Smooth muscle cell (in vitro differentiated cells): ENCODE data around the gene PDZD2. TPM values are rescaled to one million over a fixed set of nuclear protein-coding genes. Genes with fewer than 3 reads are reported as not detected.
"Not testable (repeated sequence)": the region's sequence is repeated elsewhere in the genome, so short reads cannot be mapped to it uniquely, and the experiment has no call there.

Experiments
- DNase-seq: peaks from one replicate; lab custom pipeline; 2025; ENCODE audit not compliant: unreplicated experiment; lab: John Stamatoyannopoulos, UW
- H2AFZ ChIP-seq: fragments of 200-600 bp; sonication (generic); 2 replicates; pipeline ENCODE4 v1.6.0; 2016; ENCODE audit warnings: antibody characterized with exemption, low read depth, mild to moderate bottlenecking
- H3F3A ChIP-seq: fragments of 200-600 bp; sonication (generic); 2 replicates; pipeline ENCODE4 v1.6.0; 2017; ENCODE audit warnings: antibody characterized with exemption, low read depth
- H3K27ac ChIP-seq: fragments of 200-600 bp; sonication (generic); 2 replicates; pipeline ENCODE4 v1.5.1; 2016; ENCODE audit warnings: low read depth, mild to moderate bottlenecking
- H3K27me3 ChIP-seq: fragments of 200-600 bp; sonication (generic); 2 replicates; pipeline ENCODE4 v1.6.1; 2016; ENCODE audit warnings: low read depth, mild to moderate bottlenecking
- H3K36me3 ChIP-seq: fragments of 200-600 bp; sonication (generic); 2 replicates; pipeline ENCODE4 v1.5.1; 2016; ENCODE audit warnings: low read depth
- H3K4me1 ChIP-seq: fragments of 200-600 bp; sonication (generic); 2 replicates; pipeline ENCODE4 v1.5.1; 2016; ENCODE audit warnings: low read depth
- H3K4me2 ChIP-seq: fragments of 200-600 bp; sonication (generic); 2 replicates; pipeline ENCODE4 v1.6.0; 2016; ENCODE audit warnings: mild to moderate bottlenecking
- H3K4me3 ChIP-seq: fragments of 200-600 bp; sonication (generic); 2 replicates; pipeline ENCODE4 v1.5.1; 2016; ENCODE audit warnings: mild to moderate bottlenecking
- H3K79me2 ChIP-seq: fragments of 200-600 bp; sonication (generic); 2 replicates; pipeline ENCODE4 v1.6.0; 2016; ENCODE audit warnings: low read depth, mild to moderate bottlenecking
- H3K9ac ChIP-seq: fragments of 200-600 bp; sonication (generic); 2 replicates; pipeline ENCODE4 v1.6.0; 2016; ENCODE audit warnings: low read depth
- H3K9me3 ChIP-seq: fragments of 200-600 bp; sonication (generic); replicated peaks from 2 replicates; pipeline ENCODE4 v1.5.1; 2016; ENCODE audit warnings: low read depth
- H4K20me1 ChIP-seq: fragments of 200-600 bp; sonication (generic); 2 replicates; pipeline ENCODE4 v1.6.0; 2016; ENCODE audit warnings: low read depth
- CTCF ChIP-seq: fragments of 200-600 bp; sonication (generic); IDR thresholded peaks from 2 replicates; pipeline ENCODE4 v1.5.1; 2017; ENCODE audit warnings: borderline replicate concordance, mild to moderate bottlenecking, antibody characterized with exemption; ENCODE audit not compliant: insufficient read depth, poor library complexity, severe bottlenecking
- WGBS: methylation state at CpG from one replicate; pipeline ENCODE4 v1.1.7; 2016; ENCODE audit warnings: low lambda C conversion rate; 5-methylcytosine and 5-hydroxymethylcytosine counted together
- polyA plus RNA-seq: library from polyadenylated mRNA; unstranded; fragments of >200 nt; fragmentation: Nextera tagmentation; extraction: Ambion mirVana; gene quantifications from 2 replicates; pipeline ENCODE4 v1.2.1, GENCODE V29; 2016
- total RNA-seq: library from RNA; depleted of rRNA; stranded (reverse); fragments of >200 nt; gene quantifications from 2 replicates; pipeline ENCODE4 v1.2.3, GENCODE V29; 2014

The PDZD2 gene
- total and polyA plus RNA-seq, 2 experiments from 2014 or later: 3.2 to 4.1 TPM

GRCh38 chr5:31728039-31728438, 89.1 kb downstream of the PDZD2 start:
- Histone ChIP-seq H3K27me3 (no peaks in the 10 kb centered on the region), H3K9me3 (no peaks in the 10 kb centered on the region), H3K4me3 (no peak overlapping the region), H3K4me2 (no peak overlapping the region), H3K9ac (no peak overlapping the region), H3K36me3 (no peaks in the 10 kb centered on the region), H3K4me1 (no peaks in the 10 kb centered on the region), H4K20me1 (no peaks in the 10 kb centered on the region), H3K79me2 (no peaks in the 10 kb centered on the region), H2AFZ (no peak overlapping the region), H3K27ac (no peak overlapping the region), H3F3A (no peaks in the 10 kb centered on the region)
- WGBS: 96% methylated on average over 3 of the region's 3 CpGs
- no peak for DNase-seq
- no peak for TF ChIP-seq CTCF

GRCh38 chr5:31728806-31729205, 89.9 kb downstream of the PDZD2 start:
- not testable (repeated sequence) for H3K36me3 ChIP-seq, H3F3A ChIP-seq, H3K4me2 ChIP-seq, H3K27me3 ChIP-seq, DNase-seq, H3K9ac ChIP-seq, H3K4me3 ChIP-seq, H4K20me1 ChIP-seq, H3K4me1 ChIP-seq, H3K27ac ChIP-seq, H3K9me3 ChIP-seq, H3K79me2 ChIP-seq, H2AFZ ChIP-seq
- 95% methylated on average over 10 of the region's 10 CpGs for WGBS

GRCh38 chr5:31730139-31730538, 91.2 kb downstream of the PDZD2 start:
- whole genome bisulfite sequencing: 97% methylated on average over 3 of the region's 3 CpGs
- H2AFZ ChIP-seq: no peak overlapping the region
- no peak overlapping the region for H3K27ac ChIP-seq
- H3K4me3 ChIP-seq: no peak overlapping the region
- H3K36me3 ChIP-seq: no peaks in the 10 kb centered on the region
- no peaks in the 10 kb centered on the region for H4K20me1 ChIP-seq
- no peak for TF ChIP-seq CTCF
- H3K4me2 ChIP-seq: no peak overlapping the region
- H3F3A ChIP-seq: no peaks in the 10 kb centered on the region
- H3K9me3 ChIP-seq: no peaks in the 10 kb centered on the region
- H3K79me2 ChIP-seq: no peaks in the 10 kb centered on the region
- no peaks in the 10 kb centered on the region for H3K27me3 ChIP-seq
- DNase-seq: no peak
- no peaks in the 10 kb centered on the region for H3K4me1 ChIP-seq
- no peak overlapping the region for H3K9ac ChIP-seq

- WGBS: 47% methylated on average over 3 of the region's 3 CpGs
- DNase-seq: no peak
These were observed 92.1 kb downstream of the PDZD2 start for GRCh38 chr5:31731016-31731415.

More at GRCh38 chr5:31731016-31731415, 92.1 kb downstream of the PDZD2 start:
- Histone ChIP-seq H3K9ac (no peak overlapping the region), H3K4me1 (no peaks in the 10 kb centered on the region), H3K27me3 (no peaks in the 10 kb centered on the region), H3K79me2 (no peaks in the 10 kb centered on the region), H3F3A (no peaks in the 10 kb centered on the region), H2AFZ (no peak overlapping the region), H3K4me3 (no peak overlapping the region), H3K4me2 (no peak overlapping the region), H4K20me1 (no peaks in the 10 kb centered on the region), H3K27ac (peak overlapping the region; percentile 50), H3K36me3 (no peaks in the 10 kb centered on the region), H3K9me3 (no peaks in the 10 kb centered on the region)
- no peak for TF ChIP-seq CTCF
